ENCODE measurements around the gene SRPK1. TPM values are rescaled to one million over a fixed set of nuclear protein-coding genes. Genes with fewer than 3 reads are reported as not detected.
A peak's percentile ranks its signal among the peaks of the same experiment; 100 is the strongest.

The SRPK1 gene
- total and polyA plus RNA-seq, 8 donors, result 8.8 to 34.9 (median 27.1) TPM

DNA sequence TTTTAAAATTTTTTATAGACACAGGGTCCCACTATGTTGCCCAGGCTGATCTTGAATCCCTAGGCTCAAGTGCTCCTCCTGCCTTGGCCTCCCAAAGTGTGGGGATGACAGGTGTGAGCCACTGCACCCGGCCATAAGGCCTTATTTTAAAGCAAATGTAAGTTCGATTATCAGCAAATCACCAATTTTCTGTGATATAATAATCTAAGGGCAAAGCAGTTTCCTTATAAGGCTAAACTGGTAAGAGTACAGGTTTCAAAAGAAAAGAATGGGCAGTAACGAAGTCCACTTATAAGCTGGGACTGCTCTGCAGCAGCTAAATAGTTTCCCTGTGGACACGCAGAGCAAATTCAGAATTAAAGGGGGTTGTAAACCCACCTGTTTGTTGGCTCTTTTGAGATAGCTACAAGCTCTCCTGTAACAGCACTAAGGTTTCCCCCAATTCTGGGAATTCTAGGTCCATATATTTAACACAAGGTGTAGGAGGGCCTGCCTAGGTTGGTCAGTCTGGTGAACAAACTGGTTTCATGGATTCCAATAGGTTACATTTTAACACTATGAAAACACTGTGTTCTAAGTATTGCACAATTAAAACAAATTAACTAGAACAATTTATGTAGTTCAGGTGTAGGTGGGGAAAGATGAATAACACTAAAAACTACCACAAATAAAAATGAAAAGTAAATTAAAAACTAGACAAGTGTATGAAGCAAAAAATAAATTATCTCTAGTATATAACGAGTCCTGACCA is 89.5 kb downstream of the SRPK1 start:
- Histone ChIP-seq H3K27me3 (no peaks in the 10 kb centered on the region), H3K4me1 (peaks cover 0 to 11% (median 10%) of the 10 kb centered on the region in 3 donors), H3K36me3 (no peaks in the 10 kb centered on the region), H3K4me3 (no peak overlapping the region), H3K27ac (peak overlapping the region in 1 of 4 donors; percentile 21), H3K9me3 (no peaks in the 10 kb centered on the region)
- intact Hi-C loops (cut with DNase I), result no loop called here
- 76 to 80% methylated on average over 5 of the region's 5 CpGs for WGBS, 2 donors
- no peak for FAIRE-seq
- TF ChIP-seq, protein P1, sequence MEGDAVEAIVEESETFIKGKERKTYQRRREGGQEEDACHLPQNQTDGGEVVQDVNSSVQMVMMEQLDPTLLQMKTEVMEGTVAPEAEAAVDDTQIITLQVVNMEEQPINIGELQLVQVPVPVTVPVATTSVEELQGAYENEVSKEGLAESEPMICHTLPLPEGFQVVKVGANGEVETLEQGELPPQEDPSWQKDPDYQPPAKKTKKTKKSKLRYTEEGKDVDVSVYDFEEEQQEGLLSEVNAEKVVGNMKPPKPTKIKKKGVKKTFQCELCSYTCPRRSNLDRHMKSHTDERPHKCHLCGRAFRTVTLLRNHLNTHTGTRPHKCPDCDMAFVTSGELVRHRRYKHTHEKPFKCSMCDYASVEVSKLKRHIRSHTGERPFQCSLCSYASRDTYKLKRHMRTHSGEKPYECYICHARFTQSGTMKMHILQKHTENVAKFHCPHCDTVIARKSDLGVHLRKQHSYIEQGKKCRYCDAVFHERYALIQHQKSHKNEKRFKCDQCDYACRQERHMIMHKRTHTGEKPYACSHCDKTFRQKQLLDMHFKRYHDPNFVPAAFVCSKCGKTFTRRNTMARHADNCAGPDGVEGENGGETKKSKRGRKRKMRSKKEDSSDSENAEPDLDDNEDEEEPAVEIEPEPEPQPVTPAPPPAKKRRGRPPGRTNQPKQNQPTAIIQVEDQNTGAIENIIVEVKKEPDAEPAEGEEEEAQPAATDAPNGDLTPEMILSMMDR (IDR thresholded peaks at IDR 0.05), result no peak
- no peak for DNase-seq
- peak; percentile 50 to 88 (median 74) for ATAC-seq

DNA sequence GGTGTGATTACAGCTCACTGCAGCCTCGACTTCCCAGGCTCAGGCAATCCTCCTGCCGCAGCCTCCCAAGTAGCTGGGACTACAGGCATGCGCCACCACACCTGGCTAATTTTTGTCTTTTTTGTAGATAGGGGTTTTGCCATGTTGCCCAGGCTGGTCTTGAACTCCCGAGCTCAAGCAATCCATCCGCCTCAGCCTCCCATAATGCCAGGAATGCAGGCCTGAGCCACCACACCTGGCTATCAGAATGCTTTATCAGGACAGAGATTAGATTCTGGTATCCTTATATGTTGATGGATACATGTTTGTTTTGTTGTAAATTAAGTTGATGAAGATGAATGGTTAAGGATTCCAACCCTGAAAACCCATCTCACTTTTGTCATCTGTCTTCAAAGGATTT is 91.6 kb downstream of the SRPK1 start:
- Histone ChIP-seq H3K4me1 (peaks cover 0 to 11% (median 10%) of the 10 kb centered on the region in 3 donors), H3K4me3 (no peak overlapping the region), H3K36me3 (no peaks in the 10 kb centered on the region), H3K9me3 (no peaks in the 10 kb centered on the region), H3K27ac (no peak overlapping the region), H3K27me3 (no peaks in the 10 kb centered on the region)
- DNase-seq (no peak), ATAC-seq (no peak), FAIRE-seq (no peak)
- intact Hi-C loops (cut with DNase I), result no loop called here
- TF ChIP-seq, protein P1 (IDR thresholded peaks at IDR 0.05), result no peak
- WGBS, 2 donors, result 93 to 94% methylated on average over 5 of the region's 5 CpGs

DNA sequence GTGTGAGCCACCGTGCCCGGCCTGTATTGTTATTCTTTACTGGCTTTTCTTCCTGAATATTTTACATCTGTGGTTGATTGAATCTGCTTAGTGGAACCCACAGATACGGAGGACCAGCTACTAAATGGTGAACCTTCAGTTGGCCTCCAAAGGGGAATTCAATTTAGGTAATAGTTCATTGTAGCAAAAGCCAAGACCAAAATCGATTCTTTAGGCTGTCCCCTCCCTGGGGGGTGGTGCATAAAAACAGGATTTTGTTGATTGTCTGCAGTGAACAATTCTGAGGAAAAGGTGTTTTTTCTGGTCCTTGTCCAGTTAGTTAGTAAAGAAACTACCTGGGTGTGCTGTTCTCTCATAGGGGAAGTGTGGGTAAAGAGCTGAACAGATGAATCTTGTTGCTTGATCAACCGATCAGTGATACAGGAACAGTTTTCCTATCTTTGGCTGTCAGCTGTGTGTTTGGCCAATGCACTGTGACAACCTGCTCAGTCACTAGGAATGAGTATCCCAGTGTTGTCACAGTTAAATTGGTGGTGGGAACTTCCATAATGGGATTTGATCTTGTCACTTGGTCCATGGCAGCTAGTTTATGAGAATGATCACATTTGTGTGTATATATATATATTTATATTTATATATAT is 96.2 kb downstream of the SRPK1 start:
- Histone ChIP-seq H3K36me3 (no peaks in the 10 kb centered on the region), H3K4me1 (no peaks in the 10 kb centered on the region), H3K27ac (no peak overlapping the region), H3K27me3 (no peaks in the 10 kb centered on the region), H3K9me3 (no peaks in the 10 kb centered on the region), H3K4me3 (no peak overlapping the region)
- DNase-seq, result no peak
- FAIRE-seq, result no peak
- TF ChIP-seq, protein P1 (IDR thresholded peaks at IDR 0.05), result no peak
- no peak for ATAC-seq
- intact Hi-C loops (cut with DNase I), result no loop called here
- 87 to 93% methylated on average over 5 of the region's 5 CpGs for WGBS, 2 donors

DNA sequence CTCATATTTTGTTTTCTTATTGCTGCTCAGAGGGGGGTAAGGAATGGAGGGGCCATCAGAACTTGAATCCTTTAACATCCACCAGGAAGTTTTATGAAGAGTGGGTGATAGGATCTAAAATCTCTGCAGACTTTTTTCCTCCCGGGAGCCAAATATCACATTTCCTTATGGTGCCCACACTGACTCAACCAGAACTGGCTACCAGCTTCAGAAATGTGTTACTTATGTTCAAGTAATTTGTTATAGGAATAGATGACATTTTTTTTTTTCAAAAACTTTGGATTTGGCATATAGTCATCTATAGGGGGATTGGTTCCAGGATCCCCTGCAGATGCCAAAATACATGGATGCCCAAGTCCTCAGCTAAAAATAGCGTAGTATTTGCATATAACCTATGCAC is 97.3 kb downstream of the SRPK1 start:
- FAIRE-seq, result no peak
- TF ChIP-seq, protein P1 (IDR thresholded peaks at IDR 0.05), result no peak
- 96 to 97% methylated on average over 2 of the region's 2 CpGs for WGBS, 2 donors
- Histone ChIP-seq H3K9me3 (no peaks in the 10 kb centered on the region), H3K4me3 (no peak overlapping the region), H3K27ac (no peak overlapping the region), H3K4me1 (no peaks in the 10 kb centered on the region), H3K36me3 (no peaks in the 10 kb centered on the region), H3K27me3 (no peaks in the 10 kb centered on the region)
- intact Hi-C loops (cut with DNase I), result no loop called here
- no peak for DNase-seq
- no peak for ATAC-seq

DNA sequence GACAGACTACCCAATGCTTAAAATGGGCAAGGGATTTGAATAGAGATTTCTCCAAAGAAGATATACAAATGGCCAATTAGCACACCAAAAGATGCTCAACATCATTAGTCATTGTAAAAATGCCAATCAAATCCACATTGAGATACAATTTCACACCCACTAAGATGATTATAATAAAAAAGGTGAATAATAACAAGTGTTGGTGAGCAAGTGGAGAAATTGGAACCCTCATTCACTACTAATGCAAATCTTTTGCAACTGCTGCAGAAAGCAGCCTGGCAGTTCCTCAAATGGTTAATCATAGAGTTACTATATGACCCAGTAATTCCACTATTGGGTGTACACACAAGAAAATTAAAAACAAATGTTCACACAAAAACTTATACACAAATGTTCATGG is 103.4 kb downstream of the SRPK1 start:
- Histone ChIP-seq H3K27me3 (no peaks in the 10 kb centered on the region), H3K36me3 (no peaks in the 10 kb centered on the region), H3K4me1 (no peaks in the 10 kb centered on the region), H3K27ac (no peak overlapping the region), H3K9me3 (no peaks in the 10 kb centered on the region), H3K4me3 (no peak overlapping the region)
- TF ChIP-seq, protein P1 (IDR thresholded peaks at IDR 0.05), result no peak
- intact Hi-C loops (cut with DNase I), result no loop called here
- FAIRE-seq, result no peak
- no peak for ATAC-seq
- no peak for DNase-seq
